Stimulated activated CD8-positive, alpha-beta memory T cell treated with anti-CD3 and anti-CD28 coated beads, Interleukin-4, amount 100 ng/mL, for 48 hours (primary cell): ENCODE data around the gene SEMG2.

Experiments
- DNase-seq: peaks from one replicate; pipeline ENCODE4 v3.0.0-alpha.2; 2020

The SEMG2 gene

GRCh38 chr20:45229264-45230056 is 8.3 kb downstream of the SEMG2 start:
- DNase-seq, result peak; percentile 83

DNA sequence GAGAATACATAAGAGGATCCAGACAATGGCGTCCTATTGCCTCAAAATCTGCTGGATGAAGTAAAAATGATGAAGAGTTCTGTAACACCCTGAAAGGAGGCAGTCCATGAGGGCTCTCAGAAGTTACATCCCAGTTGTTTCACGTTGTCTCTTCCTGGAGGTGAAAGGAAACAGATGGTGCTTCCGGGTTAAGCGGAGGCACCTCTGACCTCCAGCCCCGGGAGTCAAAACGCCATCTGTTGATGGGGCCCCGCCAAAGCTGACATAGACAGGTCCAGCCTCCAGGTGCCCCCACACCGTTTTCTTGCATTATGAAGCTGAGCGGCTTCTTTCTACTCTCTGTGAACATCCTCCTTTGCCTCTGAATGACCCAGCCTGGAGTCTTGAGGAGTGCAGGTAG is 9.5 kb downstream of the SEMG2 start:
- no peak for DNase-seq

GRCh38 chr20:45235995-45236394 is 14.8 kb downstream of the SEMG2 start:
- peak; percentile 40 for DNase-seq

GRCh38 chr20:45238139-45238538 is 17.0 kb downstream of the SEMG2 start:
- no peak for DNase-seq

- no peak for DNase-seq
These were observed 24.9 kb downstream of the SEMG2 start for GRCh38 chr20:45246109-45246508.

DNA sequence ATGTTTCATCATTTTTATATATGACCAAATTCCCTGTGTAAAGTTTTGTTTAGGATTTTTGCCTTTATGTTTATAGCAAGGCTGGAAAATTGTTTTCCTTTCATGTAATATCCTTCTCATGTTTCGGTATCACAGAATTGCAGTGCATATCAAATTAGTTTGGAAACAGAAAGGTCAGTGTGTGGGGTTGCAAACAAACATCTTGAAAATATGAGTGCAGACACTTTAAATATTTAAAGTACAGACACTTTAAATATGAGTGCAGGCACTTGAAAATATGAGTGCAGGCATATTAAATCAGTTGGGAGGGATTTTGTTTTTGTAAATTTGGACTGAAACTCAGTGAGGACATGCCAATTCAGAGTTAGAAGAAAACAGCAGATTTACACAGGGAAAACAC is 26.7 kb downstream of the SEMG2 start:
- DNase-seq, result no peak

DNA sequence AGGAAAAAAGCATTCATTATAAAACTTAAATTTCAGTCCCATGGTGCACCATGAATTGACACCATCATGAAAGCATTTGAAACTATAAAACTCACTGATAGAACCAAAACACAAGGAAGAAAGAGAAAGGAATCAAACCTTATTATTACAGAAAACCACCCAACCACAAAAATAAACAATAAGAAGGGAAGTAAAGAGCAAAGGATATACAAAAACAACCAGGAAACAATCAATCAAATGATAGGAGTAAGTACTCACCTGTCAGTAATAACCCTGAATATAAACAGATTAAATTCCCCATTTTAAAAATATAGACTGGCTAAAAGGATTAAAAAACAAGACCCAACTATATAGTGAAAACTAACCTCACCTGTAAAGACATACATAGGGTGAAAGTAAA is 27.4 kb downstream of the SEMG2 start:
- no peak for DNase-seq

GRCh38 chr20:45251884-45252560 is 30.8 kb downstream of the SEMG2 start:
- no peak for DNase-seq

DNA sequence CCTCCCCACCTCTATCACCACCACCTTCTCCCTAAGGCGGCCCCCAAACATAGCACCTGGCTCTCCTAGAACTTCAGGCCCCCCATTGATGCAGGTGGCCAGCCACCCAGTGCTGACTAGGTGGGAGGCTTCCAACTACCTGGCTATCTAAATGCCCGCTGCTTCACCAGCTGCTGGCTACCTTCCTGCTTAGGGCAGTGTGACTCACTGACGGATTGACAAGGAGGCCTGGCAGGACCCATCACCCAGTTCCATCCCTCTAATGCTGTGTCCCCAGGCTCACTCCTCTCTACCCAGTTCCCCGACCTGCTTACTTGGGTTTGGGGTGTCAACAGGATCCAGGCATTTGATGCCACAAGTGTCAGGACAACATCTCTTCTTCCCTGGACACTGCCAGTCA is 32.1 kb downstream of the SEMG2 start:
- DNase-seq, result no peak

DNA sequence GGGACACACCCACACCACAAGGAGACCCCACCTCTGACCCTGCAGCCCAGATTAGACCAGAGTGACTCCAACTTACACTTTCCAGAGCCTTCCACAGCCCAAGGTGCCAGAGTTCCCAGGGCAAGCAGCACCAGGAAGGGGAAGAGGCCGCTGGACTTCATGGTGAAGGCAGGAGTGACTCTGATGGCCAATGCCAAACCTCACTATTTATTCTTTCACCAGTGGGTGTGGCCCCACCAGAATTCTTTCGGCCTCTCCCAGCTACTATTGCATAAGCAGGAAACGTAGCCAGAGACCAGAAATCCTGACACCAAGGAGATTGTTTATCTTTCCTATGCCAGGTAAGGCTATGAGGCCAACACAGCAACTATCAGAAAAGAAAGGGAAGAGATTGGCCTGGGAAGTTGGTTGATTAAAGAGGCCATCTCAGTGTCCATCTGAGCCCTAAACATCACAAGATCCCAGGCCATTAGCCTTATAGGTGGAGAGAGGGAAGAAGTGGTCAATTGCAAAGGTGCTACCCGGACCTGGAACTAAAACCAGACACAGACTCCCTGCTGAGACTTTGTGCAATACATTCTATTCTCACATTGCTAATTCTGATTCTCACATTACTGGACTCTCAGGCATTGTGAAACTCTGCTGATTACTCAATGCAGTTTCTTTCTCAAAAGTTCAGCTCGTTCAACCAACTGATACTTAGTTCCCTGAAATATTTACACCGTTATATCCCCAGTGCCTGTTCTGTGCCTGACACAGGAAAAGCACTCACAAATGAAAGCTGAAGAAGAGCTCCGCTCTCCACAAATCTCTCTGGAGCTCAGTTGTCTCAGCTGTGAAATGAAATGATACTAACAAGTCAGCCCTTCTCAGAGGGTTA is 33.5 kb downstream of the SEMG2 start, which contains the start of gene SLPI:
Gene SLPI (minus strand): TSS at position 182 of the 880 bp plus-strand sequence. CDS start 21 bp downstream, at position 161.
- no peak for DNase-seq

GRCh38 chr20:45257161-45257560 is 36.0 kb downstream of the SEMG2 start:
- no peak for DNase-seq

DNA sequence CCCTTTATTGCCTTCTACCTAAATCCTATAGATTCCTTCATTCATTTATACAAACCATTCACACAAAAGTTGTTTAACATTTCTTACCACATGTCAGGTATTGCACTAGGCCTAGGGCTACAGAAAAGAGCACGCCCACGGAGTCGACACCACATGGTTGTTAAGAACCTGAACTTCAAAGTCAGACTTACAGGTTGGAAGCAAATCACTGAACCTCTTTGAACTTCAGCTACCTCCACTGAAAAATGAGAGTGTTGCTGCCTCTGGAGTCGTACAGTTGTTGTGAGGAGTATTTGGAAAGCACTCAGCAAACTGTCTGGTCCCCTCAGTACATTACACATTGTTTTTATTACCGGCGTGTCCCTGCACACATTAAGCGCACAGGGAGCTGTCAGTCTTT is 36.5 kb downstream of the SEMG2 start:
- DNase-seq, result no peak

GRCh38 chr20:45258259-45258658 is 37.1 kb downstream of the SEMG2 start:
- DNase-seq, result no peak

DNA sequence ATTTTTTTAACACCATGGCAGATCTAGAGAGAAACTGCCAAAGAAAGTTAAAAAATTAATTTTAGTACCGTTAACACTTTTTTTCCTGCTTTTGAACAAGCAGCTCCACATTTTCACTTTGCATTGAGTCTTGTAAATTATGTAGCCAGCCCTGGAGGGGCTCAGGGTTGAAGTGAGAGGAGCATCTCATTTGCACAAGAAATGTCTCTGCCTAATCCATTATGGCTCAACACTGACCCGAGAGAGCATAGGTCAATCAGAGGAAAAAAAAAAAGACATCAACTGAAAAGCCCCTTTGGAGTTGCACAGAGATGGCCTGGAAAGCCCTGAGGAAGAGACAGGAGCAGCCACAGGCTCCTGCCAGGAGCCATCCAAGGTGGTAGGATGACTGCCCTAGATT is 37.5 kb downstream of the SEMG2 start:
- no peak for DNase-seq

- DNase-seq, result no peak
These were observed 42.5 kb downstream of the SEMG2 start for GRCh38 chr20:45263556-45264266.

DNA sequence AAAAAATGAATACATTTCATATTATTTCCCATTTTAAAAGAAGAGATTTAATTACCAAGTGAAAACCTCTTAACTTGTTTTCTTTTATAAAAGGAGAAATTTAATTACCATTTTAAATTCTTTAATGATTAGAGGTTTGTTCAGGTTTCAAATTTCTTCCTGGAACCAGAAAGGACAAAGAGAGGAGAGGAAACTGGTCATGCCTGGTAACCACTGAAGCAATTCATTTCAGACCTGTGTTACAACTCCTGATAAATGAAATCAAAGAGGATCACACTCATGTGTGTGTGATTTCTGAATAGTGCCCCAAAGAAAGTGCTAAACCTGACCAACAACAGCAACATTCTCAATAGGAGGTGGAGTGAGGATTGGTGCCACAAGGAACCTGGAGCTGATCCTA is 45.8 kb downstream of the SEMG2 start:
- no peak for DNase-seq

DNA sequence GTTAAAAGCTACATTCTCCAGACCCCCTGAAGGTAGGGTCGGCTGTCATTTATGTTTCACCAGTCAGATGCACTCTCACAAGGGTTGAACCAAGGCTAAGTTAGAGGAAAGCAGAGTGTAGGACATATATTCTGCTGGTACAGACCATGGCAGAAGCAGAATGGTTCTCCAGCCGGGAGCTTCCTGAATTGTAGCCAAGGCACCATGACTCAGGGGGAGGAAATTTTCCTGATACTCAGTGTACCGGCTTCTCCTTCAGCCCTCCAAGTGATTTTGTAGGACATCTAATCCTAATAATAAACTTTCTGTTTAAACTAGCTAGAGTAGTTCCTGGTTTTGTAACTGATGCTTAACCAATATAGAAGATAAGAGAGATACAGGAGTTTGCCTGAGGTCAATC is 47.4 kb downstream of the SEMG2 start:
- DNase-seq, result no peak

DNA sequence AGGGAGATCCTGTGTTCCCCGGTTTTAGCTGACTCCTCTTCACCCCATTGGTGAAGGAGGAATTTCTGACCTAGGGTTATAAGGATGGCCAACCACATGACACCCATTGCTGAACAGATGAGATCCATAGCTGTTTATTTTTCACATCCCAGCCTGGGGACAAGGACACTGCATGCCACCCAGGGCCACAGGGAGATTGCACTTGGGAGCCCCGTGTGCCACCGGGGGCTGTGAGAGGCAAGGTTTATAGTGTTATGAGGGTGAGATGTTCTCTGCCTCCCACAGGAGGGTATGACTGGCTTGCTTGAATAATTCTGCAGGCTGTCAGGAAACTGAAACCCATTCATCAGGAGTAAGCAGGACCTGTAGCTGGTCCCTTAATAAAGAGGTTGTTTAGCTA is 47.9 kb downstream of the SEMG2 start:
- no peak for DNase-seq

DNA sequence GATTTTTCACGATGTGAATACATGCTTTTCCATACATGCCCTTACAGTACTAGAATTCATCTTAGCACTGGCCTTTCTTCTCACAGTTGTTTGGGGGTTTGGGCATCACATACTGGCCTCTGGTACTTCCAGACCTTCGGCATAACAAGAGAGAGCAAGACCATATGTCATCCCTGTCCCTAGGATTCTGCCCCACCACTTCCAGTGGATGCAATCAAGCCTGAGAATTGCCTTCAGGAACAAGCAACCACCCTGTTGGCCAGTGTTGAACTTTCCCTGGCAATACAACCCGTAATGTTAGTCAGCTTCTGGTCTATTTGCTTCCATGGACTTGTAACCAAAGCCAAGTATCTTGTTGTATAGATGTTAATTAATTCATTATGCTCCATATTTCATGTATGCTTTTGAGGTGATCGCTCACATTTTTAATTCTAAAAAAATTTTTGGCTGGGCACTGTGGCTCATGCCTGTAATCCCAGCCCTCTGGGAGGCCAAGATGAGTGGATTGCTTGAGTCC is 48.6 kb downstream of the SEMG2 start:
- DNase-seq, result no peak
